GM23338 (cell line): Measurements from ENCODE around the gene HBA1.
"Not testable (repeated sequence)": the region's sequence is repeated elsewhere in the genome, so short reads cannot be mapped to it uniquely, and the experiment has no call there.

Experiments
- POLR2AphosphoS5 ChIP-seq: IDR thresholded peaks from 2 replicates; pipeline ENCODE4 v1.6.1; 2016; ENCODE audit warnings: antibody characterized with exemption, low read depth
- TF ChIP-seq, protein P1 (sequence below), 2 experiments: fragments of 200-600 bp in 1 of 2; sonication (generic) in 1 of 2; conservative IDR thresholded peaks; 2 replicates each; pipeline versions ENCODE4 v1.5.1 to v1.6.1; 2016 to 2017; ENCODE audit warnings: antibody characterized with exemption in 2 of 2, low read depth in 2 of 2, mild to moderate bottlenecking in 2 of 2, moderate library complexity in 1 of 2
- TF ChIP-seq, protein P2 (sequence below): IDR thresholded peaks from one replicate; pipeline ENCODE4 v1.6.1; 2018; ENCODE audit warnings: antibody characterized with exemption; ENCODE audit not compliant: unreplicated experiment
- TF ChIP-seq, protein P3 (sequence below): fragments of 250-450 bp; sonication (Bioruptor Pico); IDR thresholded peaks from 2 replicates; pipeline ENCODE4 v1.5.0; 2020; ENCODE audit warnings: mild to moderate bottlenecking, moderate library complexity

DNA sequence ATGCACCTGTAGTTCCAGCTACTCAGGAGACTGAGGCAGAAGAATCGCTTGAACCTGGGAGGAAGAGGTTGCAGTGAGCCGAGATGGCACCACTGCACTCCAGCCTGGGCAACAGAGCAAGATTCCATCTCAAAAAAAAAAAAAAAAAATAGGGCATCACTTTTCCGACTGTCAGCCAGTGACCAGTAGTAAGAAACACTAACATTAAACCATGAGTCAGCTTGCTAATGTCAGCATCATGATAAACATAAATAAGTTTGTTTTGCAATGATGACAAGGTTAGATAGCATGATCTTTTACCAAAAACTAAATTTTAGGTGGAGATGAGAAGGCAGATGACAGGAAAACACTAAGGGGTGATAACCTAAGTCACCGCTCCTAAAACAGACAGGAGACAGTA, 32.9 kb downstream of the HBA1 start:
- TF ChIP-seq, protein P1, sequence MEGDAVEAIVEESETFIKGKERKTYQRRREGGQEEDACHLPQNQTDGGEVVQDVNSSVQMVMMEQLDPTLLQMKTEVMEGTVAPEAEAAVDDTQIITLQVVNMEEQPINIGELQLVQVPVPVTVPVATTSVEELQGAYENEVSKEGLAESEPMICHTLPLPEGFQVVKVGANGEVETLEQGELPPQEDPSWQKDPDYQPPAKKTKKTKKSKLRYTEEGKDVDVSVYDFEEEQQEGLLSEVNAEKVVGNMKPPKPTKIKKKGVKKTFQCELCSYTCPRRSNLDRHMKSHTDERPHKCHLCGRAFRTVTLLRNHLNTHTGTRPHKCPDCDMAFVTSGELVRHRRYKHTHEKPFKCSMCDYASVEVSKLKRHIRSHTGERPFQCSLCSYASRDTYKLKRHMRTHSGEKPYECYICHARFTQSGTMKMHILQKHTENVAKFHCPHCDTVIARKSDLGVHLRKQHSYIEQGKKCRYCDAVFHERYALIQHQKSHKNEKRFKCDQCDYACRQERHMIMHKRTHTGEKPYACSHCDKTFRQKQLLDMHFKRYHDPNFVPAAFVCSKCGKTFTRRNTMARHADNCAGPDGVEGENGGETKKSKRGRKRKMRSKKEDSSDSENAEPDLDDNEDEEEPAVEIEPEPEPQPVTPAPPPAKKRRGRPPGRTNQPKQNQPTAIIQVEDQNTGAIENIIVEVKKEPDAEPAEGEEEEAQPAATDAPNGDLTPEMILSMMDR (conservative IDR thresholded peaks at IDR 0.05; ENCODE audit: low read depth in 2 of 2) = not testable (repeated sequence)
- TF ChIP-seq, protein P2, sequence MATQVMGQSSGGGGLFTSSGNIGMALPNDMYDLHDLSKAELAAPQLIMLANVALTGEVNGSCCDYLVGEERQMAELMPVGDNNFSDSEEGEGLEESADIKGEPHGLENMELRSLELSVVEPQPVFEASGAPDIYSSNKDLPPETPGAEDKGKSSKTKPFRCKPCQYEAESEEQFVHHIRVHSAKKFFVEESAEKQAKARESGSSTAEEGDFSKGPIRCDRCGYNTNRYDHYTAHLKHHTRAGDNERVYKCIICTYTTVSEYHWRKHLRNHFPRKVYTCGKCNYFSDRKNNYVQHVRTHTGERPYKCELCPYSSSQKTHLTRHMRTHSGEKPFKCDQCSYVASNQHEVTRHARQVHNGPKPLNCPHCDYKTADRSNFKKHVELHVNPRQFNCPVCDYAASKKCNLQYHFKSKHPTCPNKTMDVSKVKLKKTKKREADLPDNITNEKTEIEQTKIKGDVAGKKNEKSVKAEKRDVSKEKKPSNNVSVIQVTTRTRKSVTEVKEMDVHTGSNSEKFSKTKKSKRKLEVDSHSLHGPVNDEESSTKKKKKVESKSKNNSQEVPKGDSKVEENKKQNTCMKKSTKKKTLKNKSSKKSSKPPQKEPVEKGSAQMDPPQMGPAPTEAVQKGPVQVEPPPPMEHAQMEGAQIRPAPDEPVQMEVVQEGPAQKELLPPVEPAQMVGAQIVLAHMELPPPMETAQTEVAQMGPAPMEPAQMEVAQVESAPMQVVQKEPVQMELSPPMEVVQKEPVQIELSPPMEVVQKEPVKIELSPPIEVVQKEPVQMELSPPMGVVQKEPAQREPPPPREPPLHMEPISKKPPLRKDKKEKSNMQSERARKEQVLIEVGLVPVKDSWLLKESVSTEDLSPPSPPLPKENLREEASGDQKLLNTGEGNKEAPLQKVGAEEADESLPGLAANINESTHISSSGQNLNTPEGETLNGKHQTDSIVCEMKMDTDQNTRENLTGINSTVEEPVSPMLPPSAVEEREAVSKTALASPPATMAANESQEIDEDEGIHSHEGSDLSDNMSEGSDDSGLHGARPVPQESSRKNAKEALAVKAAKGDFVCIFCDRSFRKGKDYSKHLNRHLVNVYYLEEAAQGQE = not testable (repeated sequence)
- TF ChIP-seq, protein P3, sequence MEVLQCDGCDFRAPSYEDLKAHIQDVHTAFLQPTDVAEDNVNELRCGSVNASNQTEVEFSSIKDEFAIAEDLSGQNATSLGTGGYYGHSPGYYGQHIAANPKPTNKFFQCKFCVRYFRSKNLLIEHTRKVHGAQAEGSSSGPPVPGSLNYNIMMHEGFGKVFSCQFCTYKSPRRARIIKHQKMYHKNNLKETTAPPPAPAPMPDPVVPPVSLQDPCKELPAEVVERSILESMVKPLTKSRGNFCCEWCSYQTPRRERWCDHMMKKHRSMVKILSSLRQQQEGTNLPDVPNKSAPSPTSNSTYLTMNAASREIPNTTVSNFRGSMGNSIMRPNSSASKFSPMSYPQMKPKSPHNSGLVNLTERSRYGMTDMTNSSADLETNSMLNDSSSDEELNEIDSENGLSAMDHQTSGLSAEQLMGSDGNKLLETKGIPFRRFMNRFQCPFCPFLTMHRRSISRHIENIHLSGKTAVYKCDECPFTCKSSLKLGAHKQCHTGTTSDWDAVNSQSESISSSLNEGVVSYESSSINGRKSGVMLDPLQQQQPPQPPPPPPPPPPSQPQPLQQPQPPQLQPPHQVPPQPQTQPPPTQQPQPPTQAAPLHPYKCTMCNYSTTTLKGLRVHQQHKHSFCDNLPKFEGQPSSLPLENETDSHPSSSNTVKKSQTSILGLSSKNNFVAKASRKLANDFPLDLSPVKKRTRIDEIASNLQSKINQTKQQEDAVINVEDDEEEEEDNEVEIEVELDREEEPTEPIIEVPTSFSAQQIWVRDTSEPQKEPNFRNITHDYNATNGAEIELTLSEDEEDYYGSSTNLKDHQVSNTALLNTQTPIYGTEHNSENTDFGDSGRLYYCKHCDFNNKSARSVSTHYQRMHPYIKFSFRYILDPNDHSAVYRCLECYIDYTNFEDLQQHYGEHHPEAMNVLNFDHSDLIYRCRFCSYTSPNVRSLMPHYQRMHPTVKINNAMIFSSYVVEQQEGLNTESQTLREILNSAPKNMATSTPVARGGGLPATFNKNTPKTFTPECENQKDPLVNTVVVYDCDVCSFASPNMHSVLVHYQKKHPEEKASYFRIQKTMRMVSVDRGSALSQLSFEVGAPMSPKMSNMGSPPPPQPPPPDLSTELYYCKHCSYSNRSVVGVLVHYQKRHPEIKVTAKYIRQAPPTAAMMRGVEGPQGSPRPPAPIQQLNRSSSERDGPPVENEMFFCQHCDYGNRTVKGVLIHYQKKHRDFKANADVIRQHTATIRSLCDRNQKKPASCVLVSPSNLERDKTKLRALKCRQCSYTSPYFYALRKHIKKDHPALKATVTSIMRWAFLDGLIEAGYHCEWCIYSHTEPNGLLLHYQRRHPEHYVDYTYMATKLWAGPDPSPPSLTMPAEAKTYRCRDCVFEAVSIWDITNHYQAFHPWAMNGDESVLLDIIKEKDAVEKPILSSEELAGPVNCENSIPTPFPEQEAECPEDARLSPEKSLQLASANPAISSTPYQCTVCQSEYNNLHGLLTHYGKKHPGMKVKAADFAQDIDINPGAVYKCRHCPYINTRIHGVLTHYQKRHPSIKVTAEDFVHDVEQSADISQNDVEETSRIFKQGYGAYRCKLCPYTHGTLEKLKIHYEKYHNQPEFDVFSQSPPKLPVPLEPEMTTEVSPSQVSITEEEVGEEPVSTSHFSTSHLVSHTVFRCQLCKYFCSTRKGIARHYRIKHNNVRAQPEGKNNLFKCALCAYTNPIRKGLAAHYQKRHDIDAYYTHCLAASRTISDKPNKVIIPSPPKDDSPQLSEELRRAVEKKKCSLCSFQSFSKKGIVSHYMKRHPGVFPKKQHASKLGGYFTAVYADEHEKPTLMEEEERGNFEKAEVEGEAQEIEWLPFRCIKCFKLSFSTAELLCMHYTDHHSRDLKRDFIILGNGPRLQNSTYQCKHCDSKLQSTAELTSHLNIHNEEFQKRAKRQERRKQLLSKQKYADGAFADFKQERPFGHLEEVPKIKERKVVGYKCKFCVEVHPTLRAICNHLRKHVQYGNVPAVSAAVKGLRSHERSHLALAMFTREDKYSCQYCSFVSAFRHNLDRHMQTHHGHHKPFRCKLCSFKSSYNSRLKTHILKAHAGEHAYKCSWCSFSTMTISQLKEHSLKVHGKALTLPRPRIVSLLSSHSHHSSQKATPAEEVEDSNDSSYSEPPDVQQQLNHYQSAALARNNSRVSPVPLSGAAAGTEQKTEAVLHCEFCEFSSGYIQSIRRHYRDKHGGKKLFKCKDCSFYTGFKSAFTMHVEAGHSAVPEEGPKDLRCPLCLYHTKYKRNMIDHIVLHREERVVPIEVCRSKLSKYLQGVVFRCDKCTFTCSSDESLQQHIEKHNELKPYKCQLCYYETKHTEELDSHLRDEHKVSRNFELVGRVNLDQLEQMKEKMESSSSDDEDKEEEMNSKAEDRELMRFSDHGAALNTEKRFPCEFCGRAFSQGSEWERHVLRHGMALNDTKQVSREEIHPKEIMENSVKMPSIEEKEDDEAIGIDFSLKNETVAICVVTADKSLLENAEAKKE (CRISPR knock-in tag) = not testable (repeated sequence)
- TF ChIP-seq POLR2AphosphoS5 = not testable (repeated sequence)
